CD4-positive, alpha-beta T cell treated with Interleukin-6 at 100 ng/mL for 8 hours (primary cell): ENCODE results near the gene SERINC2.
"Not testable (repeated sequence)": the region's sequence is repeated elsewhere in the genome, so short reads cannot be mapped to it uniquely, and the experiment has no call there.

Source experiments
- DNase-seq: peaks from one replicate; pipeline ENCODE4 v3.0.0-alpha.2; 2020; ENCODE audit warnings: mixed read lengths, low spot score

Gene SERINC2

GRCh38 chr1:31414980-31415370 is 2.0 kb downstream of the SERINC2 start:
- no peak for DNase-seq

GRCh38 chr1:31415658-31416057 is 2.6 kb downstream of the SERINC2 start:
- DNase-seq: no peak

- no peak for DNase-seq
Measured at GRCh38 chr1:31416101-31416736, 3.2 kb downstream of the SERINC2 start.

- no peak for DNase-seq
Measured at GRCh38 chr1:31417148-31417547, 4.1 kb downstream of the SERINC2 start.

GRCh38 chr1:31418626-31419323 is 5.8 kb downstream of the SERINC2 start:
- DNase-seq: no peak

GRCh38 chr1:31420716-31421115 is 7.7 kb downstream of the SERINC2 start:
- DNase-seq: no peak

- DNase-seq: no peak
Measured at GRCh38 chr1:31421371-31422040, 8.5 kb downstream of the SERINC2 start.

GRCh38 chr1:31422505-31423319 is 9.7 kb downstream of the SERINC2 start:
- peak; percentile 52 for DNase-seq

- DNase-seq: no peak
Measured at GRCh38 chr1:31423418-31423947, 10.5 kb downstream of the SERINC2 start.

GRCh38 chr1:31424568-31424967 is 11.6 kb downstream of the SERINC2 start:
- no peak for DNase-seq

- no peak for DNase-seq
Measured at GRCh38 chr1:31425301-31426081, 12.5 kb downstream of the SERINC2 start.

- no peak for DNase-seq
Measured at GRCh38 chr1:31426249-31426922, 13.4 kb downstream of the SERINC2 start.

- no peak for DNase-seq
Measured at GRCh38 chr1:31427322-31427721, 14.3 kb downstream of the SERINC2 start.

GRCh38 chr1:31428436-31429221 is 15.6 kb downstream of the SERINC2 start:
- no peak for DNase-seq

- no peak for DNase-seq
Measured at GRCh38 chr1:31429583-31429982, 16.6 kb downstream of the SERINC2 start.

GRCh38 chr1:31431351-31432257 is 18.6 kb downstream of the SERINC2 start:
- DNase-seq: not testable (repeated sequence)

GRCh38 chr1:31432592-31433395 is 19.8 kb downstream of the SERINC2 start:
- no peak for DNase-seq

GRCh38 chr1:31433396-31433930 is 20.4 kb downstream of the SERINC2 start:
- no peak for DNase-seq
